HG02763 (cell line): ENCODE results near the gene MYMX.
A peak's percentile ranks its signal among the peaks of the same experiment; 100 is the strongest.

Experiments
- ATAC-seq: cut with Tn5 transposase; IDR thresholded peaks from one replicate; pipeline ENCODE4 v1.9.1; 2021; ENCODE audit warnings: mild to moderate bottlenecking, moderate library complexity; ENCODE audit not compliant: unreplicated experiment

MYMX gene

DNA sequence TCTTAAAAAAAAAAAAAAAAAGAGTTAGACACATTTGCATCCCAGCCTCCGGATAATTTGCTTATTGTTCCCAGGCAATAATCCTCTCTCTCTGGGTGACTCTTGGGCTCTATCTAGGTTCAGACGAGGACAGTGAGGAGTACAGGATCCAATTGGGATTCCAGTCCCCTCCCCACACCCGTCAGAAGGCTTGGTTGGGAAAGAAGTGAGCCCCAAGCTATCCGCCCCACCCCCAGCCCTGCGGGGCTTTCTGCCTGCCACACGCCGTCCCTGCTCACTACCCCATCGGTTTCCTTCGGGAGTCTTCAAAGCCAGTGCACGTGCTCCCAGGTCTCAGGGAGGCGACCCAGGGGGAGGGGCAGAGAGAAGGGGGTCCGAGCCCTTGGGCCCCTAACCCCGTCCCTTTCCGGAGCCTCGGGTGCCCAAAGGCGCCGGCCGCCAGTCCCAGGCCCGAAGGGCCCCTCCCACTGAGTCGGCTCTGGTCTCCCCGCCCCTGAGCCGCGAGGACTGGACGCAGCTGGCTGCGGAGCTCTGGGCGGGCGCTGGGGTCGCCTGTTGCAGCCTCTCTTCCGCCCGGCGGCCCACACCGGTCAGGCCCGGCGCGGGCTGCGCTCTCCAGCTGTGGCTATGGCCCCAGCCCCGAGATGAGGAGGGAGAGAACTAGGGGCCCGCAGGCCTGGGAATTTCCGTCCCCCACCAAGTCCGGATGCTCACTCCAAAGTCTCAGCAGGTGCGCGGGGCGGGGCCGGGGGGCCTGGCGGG lies 2.5 kb downstream of the MYMX start:
- ATAC-seq = peak; percentile 52

DNA sequence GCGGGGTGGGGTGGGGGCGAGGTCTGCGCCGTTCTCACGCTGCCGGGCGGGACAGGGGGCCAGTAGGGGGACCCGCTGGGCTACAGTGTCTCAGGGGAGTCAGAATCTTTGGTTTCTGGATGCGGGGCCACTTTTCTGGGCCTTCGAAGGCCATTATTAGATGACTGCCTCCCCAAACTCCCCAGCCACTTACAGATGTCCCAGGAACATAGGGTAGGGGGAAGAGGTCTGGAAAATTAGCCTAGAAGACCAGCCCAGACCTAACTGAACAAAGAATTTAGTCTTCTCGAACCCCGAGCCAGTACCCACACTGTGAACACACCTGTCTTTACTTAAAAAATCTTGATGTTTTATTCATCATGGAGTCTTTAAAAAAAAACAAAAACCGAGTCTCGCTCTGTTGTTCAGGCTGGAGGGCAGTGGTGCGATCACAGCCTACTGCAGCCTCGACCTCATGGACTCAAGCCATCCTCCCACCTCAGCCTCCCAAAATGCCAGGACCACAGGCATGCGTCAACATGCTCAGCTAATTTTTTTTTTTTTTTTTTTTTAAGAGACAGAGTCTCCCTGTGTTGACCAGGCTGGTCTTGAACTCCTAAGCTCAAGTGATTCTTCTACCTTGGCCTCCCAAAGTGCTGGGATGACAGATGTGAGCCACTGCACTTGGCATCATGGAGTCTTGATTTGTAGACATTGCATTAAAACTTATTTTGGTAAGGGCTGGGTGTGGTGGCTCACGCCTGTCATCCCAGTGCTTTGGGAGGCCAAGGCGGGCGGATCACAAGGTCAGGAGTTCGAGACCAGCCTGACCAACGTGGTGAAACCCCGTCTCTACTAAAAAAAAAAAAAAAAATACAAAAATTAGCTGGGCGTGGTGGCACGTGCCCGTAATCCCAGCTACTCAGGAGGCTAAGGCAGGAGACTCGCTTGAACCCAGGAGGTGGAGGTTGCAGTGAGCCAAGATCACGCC lies 3.4 kb downstream of the MYMX start:
- no peak for ATAC-seq

DNA sequence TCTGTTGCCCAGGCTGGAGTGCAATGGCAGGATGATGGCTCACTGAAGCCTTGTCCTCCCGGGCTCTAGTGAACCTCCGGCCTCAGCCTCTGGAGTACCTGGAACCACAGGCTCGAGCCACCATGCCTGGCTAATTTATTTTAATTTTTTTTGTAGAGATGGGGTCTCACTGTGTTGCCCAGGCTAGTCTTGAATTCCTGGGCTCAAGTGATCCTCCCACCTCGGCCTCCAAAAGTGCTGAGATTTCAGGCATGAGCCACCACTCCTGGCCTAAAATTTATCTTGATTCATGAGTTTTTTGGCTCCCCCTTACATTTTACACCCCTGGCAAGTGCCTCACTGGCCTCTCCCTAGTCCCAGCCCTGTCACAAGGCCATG lies 4.2 kb downstream of the MYMX start:
- no peak for ATAC-seq

GRCh38 chr6:44221291-44221960 lies 4.7 kb downstream of the MYMX start:
- ATAC-seq = peak; percentile 35

GRCh38 chr6:44221961-44222335 lies 5.2 kb downstream of the MYMX start:
- no peak for ATAC-seq

DNA sequence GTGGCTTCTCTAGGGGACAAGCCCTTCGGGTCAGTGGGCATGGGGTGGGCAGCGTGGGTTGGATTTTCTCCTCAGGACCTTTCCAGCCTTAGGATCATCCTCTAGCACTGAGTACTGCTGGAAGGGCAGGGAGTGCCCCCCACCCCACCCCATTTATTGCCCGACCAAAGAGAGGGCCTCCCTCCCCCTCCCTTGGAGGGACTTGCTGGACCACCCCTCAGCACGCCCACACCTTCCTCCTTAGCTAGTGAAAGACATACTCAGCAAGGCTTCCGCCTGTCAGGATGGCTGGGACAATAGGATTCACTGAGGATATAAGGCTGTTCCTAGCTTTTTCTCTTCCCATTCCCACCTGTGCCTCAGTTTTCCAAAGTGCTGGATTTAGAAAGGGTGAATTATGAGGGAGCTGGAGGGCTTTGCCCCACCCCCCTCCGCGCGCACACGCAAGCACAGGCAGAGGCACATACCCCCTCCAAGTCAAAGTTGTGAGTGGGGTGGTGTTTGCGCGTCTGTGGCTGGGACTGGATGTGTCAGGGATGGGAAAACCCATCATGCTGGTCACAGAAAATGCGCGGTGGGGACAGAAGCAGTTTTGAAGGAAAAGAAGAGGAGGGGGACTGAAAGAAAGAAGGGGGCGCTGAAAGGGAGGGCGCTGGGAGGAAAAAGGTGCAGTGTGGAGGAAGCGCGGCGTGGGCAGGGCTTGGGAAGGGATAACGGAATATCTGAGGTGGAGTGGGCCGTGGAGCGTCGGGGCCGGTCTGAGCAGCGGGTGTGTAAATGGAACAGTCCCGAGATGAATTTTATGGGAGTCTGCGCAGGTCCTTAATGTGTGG lies 6.0 kb downstream of the MYMX start:
- no peak for ATAC-seq

DNA sequence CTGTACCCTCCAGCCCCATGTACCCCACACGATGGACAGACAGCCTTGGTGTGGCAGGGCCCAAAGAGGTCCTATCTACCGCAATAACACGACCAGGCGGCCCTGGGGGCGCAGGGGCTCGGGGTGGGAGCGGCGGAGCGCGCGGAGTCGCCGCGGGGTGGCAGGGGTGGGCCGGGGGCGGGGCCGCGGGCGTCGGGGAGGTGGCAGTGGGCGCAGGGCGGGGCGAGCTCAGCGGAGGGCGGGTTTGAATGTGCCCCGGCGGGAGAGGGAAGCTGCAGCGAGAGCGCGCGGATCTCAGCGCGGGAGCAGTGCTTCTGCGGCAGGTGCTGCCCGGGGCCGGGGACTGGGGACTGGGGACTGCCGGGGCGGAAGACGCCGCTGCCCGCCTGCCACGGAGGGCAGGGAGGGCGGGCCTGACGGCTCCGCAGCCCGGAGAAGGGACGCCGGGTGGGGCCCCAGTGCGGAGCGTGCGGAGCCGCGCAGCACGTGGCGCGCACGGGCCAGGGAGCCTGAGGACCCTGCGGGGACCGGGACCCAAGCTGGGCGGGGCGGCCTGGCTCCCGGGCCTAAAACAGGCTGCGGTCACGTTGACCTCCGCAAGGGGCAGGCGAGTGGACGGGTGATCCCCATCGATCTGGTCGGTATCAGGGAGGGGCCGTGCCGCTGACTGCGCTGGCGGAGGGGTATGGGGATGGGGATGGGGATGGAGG lies 6.7 kb downstream of the MYMX start, which contains the start of gene SLC29A1:
Gene SLC29A1 (plus strand): TSS at position 277 of the 710 bp plus-strand sequence. CDS start 3,719 bp downstream, outside the sequence.
- peak; percentile 45 for ATAC-seq

DNA sequence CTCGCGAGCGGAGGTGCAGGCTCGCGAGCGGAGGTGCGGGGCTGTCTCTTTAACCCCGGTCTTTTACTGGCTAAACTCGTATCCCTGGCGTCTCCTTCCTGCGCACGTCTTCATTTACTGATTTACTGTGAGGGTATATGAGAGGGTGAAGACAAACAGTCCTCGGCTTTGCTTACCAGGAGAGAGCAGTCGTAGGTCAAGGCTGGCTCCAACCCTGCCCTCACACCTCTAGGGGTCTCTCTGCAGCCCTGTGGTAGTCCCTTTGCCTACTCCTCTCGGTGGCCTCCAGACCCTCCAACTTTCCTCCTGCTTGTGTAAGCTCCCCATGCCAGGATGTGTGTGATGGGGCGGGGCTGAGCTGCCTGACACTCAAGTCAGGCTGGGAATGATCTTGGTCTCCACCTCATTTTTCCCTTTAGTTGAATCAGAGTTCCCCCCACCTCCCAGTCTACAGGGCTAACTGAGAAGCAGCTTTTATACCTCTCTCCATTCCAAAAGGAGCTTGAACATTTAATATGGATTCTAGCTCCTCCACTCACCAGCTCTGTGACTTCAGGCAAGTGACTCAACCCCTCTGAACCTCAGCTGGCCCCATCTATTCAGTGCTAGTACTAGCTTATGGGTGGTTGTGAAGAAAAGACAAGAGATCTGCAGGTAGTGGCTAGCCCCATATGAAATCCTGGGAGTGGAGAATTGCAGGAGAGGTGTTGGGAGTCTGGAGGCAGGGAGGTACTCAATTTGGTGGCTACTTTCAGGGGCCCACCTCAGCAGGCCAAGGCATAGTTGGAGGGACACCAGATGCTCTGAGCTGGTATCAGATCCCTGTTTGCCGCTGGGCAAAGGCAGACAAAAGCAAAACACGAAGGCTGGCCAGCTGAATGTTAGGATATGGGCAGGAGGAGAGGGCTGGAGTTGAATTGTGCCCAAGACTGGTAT lies 7.6 kb downstream of the MYMX start:
- ATAC-seq = no peak

DNA sequence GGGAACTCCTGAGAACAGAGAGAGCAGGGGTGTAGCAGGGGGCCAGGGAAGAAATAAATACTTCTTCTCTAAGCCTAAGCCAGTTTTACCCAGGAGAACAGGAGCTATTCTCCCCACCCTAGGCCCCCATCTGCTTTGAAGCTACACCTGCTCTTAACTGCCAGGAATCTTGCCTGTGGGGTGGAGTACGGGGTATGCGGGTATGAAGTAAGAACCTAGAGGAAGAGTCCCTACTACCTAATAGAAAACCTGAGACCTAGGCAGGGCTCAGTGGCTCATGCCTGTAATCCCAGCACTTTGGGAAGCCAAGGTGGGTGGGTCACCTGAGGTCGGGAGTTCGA lies 8.2 kb downstream of the MYMX start:
- no peak for ATAC-seq

DNA sequence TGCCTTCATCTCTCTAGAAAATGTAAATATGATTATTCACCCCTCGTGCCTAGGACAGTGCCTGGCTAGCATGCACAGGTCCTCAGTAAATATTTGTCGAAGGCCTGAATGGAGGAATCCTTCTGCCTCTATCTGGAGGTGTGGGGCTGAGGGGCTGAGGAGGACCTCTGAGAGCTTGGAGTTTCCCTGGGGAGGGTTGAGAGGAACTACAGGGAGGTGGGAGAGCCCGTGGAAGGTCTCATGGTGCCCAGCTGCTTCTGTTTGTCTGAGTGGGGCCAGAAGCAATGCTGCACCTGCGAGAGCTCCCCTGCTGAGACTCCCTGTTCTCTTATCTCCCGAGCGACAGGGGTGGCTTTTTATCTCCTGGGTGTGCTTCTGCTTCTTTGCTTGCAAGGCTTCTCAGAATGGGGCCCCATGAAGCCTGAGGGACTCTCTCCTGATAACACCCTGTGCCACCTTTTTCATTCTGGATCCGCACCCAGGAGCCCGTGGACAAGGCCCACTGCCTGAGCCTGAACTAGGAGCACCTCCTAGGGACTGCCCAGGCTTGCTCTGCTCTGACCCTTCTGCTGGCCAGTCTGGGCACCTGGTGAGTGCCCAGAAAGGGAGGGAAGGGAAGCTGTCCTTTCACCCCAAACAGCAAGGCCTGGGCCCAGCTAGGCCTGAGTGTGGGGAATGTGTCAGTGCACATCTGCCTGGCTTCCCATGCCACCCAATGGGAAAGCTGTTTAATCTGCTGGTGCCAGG lies 9.0 kb downstream of the MYMX start:
- no peak for ATAC-seq

DNA sequence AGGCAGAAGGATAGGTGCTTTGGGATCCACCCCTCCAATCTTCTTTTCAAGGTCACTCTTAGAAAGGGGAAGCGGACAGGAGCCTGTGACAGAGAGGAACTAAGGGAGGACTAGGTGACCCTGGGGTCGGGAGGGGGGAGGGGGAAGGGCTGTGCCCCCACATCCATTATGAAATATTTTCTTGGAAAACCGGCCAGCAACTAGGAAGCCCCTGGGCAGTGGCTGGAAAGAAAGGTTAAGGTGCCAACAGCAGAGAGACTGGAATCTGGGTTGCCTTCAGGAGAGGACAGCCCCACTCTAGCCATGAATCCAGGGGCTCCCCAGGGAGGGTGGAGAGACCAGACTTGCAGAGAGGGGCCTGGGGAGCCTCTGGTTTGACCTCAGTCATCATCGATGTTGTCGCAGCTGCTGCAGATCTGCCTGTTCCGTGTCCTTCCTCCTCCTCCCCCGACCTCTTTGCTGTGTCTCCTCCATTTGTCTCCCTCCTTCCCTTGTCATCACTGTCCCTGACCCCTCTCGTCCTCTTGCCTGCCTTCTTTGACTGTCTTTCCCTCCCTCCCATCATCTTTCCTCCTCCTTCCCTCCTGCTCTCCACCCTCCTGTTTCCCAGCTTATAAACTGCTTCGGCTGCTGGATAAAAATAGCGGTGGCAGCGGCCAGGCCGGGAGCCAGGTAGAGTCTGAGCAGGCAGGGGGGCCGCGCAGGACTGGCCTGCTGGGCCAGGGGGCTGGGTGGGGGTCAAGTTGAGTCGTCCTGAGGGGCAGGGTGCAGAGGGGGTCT lies 9.8 kb downstream of the MYMX start:
- ATAC-seq = no peak

GRCh38 chr6:44227148-44227793 lies 10.5 kb downstream of the MYMX start:
- no peak for ATAC-seq

GRCh38 chr6:44228031-44228430 lies 11.3 kb downstream of the MYMX start:
- no peak for ATAC-seq

- ATAC-seq = no peak
Measured at GRCh38 chr6:44228433-44228832, 11.7 kb downstream of the MYMX start.

DNA sequence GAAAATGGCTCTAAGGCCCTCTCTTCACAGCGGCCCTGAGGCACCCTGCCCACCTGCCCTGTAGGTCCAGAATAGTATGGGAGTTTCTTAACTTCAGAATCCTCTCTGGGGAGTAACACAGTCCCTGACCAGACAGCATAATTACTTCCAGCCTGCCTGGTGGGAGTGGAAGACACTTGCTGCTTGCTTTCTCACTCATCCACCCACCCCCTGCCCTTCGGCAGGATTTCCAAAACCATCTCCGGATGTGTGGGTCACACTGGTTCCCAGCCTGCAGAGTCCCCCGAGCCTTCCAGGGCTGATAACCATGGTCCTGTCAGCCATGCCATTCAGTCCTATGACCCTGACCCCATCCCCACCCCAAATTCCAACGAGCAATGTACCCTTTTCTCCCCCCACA lies 12.1 kb downstream of the MYMX start:
- no peak for ATAC-seq

DNA sequence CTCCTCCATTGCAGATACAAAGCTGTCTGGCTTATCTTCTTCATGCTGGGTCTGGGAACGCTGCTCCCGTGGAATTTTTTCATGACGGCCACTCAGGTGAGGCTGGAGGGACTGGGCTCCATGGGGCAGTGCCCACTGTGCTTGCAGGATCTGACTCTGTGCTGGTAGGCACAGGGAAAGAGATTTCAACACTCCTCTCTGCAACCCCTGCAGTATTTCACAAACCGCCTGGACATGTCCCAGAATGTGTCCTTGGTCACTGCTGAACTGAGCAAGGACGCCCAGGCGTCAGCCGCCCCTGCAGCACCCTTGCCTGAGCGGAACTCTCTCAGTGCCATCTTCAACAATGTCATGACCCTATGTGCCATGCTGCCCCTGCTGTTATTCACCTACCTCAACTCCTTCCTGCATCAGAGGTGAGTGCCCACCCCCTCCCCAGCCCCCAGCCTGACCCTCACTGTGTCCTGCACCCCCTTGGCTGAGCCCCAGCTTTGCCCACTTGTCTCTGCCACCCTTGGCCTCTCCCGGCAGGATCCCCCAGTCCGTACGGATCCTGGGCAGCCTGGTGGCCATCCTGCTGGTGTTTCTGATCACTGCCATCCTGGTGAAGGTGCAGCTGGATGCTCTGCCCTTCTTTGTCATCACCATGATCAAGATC lies 12.8 kb downstream of the MYMX start:
- no peak for ATAC-seq
